ENCODE measurements around the gene CPLX3.

The CPLX3 gene

GRCh38 chr15:74780523-74781430, 45.6 kb upstream of the CPLX3 start:
- TF ChIP-seq, protein P1, sequence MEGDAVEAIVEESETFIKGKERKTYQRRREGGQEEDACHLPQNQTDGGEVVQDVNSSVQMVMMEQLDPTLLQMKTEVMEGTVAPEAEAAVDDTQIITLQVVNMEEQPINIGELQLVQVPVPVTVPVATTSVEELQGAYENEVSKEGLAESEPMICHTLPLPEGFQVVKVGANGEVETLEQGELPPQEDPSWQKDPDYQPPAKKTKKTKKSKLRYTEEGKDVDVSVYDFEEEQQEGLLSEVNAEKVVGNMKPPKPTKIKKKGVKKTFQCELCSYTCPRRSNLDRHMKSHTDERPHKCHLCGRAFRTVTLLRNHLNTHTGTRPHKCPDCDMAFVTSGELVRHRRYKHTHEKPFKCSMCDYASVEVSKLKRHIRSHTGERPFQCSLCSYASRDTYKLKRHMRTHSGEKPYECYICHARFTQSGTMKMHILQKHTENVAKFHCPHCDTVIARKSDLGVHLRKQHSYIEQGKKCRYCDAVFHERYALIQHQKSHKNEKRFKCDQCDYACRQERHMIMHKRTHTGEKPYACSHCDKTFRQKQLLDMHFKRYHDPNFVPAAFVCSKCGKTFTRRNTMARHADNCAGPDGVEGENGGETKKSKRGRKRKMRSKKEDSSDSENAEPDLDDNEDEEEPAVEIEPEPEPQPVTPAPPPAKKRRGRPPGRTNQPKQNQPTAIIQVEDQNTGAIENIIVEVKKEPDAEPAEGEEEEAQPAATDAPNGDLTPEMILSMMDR (IDR thresholded peaks at IDR 0.05; ENCODE audit: insufficient read depth, low read length, missing control alignments): no peak
- ChIA-PET POLR2A (interaction anchor here (1.2 kb wide), 1 partner anchor 126 kb away, joined by 6 read pairs; the partner anchor contains the start of gene FAM219B), CTCF (interaction anchor here (0.6 to 33.5 kb wide), 27 partner anchors 8 to 424 kb away, joined by 3 to 1672 read pairs (median 4); partner anchors contain the start of genes CLK3, CPLX3, FAM219B and MPI)
- peak overlapping the region; percentile 60 for H3K4me3 ChIP-seq (ENCODE audit: low read depth, low read length)
- no peak for DNase-seq (ENCODE audit: low read depth, low spot score)

DNA sequence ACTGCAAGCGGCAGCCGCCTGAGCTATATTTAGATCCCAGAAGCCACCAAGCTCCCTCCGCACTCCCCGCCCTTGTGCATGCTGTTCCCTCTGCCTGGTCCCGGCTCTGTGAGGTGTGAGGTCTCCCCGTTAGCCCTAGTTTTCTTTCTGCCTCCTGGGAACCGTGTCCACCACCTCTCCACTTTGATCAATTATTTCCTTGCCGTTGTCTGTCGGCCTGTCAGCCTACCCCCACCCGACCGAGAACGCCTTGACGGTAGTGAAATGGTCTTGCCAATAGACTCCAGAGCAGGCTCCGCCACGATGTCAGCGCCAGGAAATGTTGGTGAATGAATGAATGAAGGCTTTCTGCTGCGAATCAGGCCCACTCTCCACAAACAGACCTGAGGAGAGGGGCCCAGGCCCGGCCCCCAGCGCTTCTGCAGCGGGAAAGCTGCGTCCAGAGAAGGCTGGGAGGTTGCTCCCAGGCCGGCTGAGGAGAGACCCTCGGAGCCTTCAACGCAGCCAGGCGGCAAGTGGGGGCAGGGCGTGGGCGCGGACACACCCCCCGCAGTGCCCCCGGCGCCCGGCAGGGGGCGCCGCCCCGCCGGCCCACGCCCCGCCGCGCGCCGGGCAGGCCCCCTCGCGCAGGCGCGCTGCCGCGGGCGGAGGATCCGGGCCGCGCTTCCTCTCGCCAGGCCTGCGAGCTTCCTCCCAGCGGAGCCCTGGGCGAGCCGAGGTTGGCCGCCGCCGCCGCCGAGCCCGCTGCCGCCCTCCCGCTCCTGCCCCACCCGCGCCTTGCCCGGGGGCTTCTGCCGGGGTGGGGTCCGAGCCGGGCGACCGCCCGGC, 44.8 kb upstream of the CPLX3 start, which contains the start of gene CSK:
Gene CSK (plus strand): TSS at position 650 of the 828 bp plus-strand sequence. CDS start 16,218 bp downstream, outside the sequence.
- POLR2A ChIA-PET: interaction anchor here (0.6 to 1.2 kb wide), 2 partner anchors 125 to 214 kb away, joined by 3 to 6 read pairs; partner anchors contain the start of genes FAM219B and SCAMP5
- no peak for DNase-seq (ENCODE audit: low read depth, low spot score)
- peak within 1 kb of the TSS; percentile 78 for H3K4me3 ChIP-seq (ENCODE audit: low read depth, low read length)
- TF ChIP-seq, protein P1 (IDR thresholded peaks at IDR 0.05; ENCODE audit: insufficient read depth, low read length, missing control alignments): peak; percentile 57
- CTCF ChIA-PET: interaction anchor here (0.6 to 33.5 kb wide), 29 partner anchors 10 to 423 kb away, joined by 3 to 1672 read pairs (median 4); partner anchors contain the start of genes CLK3, CPLX3, FAM219B and MPI

GRCh38 chr15:74782259-74783071, 44.0 kb upstream of the CPLX3 start:
- H3K4me3 ChIP-seq (ENCODE audit: low read depth, low read length): peak overlapping the region; percentile 78
- POLR2A ChIA-PET: interaction anchor here (0.5 to 1.1 kb wide), 2 partner anchors 62 to 155 kb away, joined by 3 to 4 read pairs; partner anchors contain the start of gene COX5A
- TF ChIP-seq, protein P1 (IDR thresholded peaks at IDR 0.05; ENCODE audit: insufficient read depth, low read length, missing control alignments): no peak
- no peak for DNase-seq (ENCODE audit: low read depth, low spot score)
- CTCF ChIA-PET: interaction anchor here (0.6 to 33.5 kb wide), 15 partner anchors 11 to 421 kb away, joined by 3 to 1672 read pairs (median 6); partner anchors contain the start of genes CLK3, CPLX3 and RPP25

GRCh38 chr15:74783072-74783807, 43.2 kb upstream of the CPLX3 start:
- ChIA-PET POLR2A (interaction anchor here (0.5 to 1.2 kb wide), 4 partner anchors 61 to 155 kb away, joined by 3 to 4 read pairs (median 3); partner anchors contain the start of genes COX5A, FAM219B and MPI), CTCF (interaction anchor here (1.1 to 33.5 kb wide), 14 partner anchors 11 to 401 kb away, joined by 3 to 1672 read pairs (median 10); partner anchors contain the start of genes CLK3, RPP25 and ULK3)
- TF ChIP-seq, protein P1 (IDR thresholded peaks at IDR 0.05; ENCODE audit: insufficient read depth, low read length, missing control alignments): no peak
- DNase-seq (ENCODE audit: low read depth, low spot score): no peak
- peak overlapping the region; percentile 78 for H3K4me3 ChIP-seq (ENCODE audit: low read depth, low read length)

DNA sequence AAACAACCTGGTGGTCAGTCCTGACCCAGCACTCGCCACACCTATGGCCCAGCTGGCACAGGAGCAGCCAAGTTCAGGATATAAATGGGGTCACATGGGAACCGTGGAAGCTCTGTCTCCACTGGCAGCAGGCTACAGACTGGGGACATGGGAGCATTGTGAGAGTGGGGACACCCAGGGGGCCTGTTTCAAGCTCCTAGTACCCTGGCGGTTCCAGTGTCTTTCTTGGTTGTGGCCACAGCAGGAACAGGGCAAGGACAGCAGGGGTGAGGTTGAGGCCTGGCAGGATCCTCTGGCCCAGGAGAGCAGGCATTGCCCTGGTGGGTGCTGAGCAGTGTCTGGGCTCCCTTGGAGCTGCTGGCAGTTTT, 42.6 kb upstream of the CPLX3 start:
- peak overlapping the region; percentile 78 for H3K4me3 ChIP-seq (ENCODE audit: low read depth, low read length)
- POLR2A ChIA-PET: interaction anchor here (0.6 to 1.2 kb wide), 3 partner anchors 112 to 154 kb away, joined by 3 to 5 read pairs (median 3); partner anchors contain the start of genes COX5A and FAM219B
- TF ChIP-seq, protein P1 (IDR thresholded peaks at IDR 0.05; ENCODE audit: insufficient read depth, low read length, missing control alignments): no peak
- CTCF ChIA-PET: interaction anchor here (1.1 to 33.5 kb wide), 14 partner anchors 10 to 401 kb away, joined by 3 to 1672 read pairs (median 10); partner anchors contain the start of genes CLK3, RPP25 and ULK3
- no peak for DNase-seq (ENCODE audit: low read depth, low spot score)

Measured in AG04449 (cell line).